Activated T-cell treated with anti-CD3 and anti-CD28 coated beads, Interleukin-2, amount 50 U/mL, for 1 hour (primary cell): ENCODE results near the gene GLP2R.

Experiments
- DNase-seq: peaks from one replicate; pipeline ENCODE4 v3.0.0-alpha.2; 2020

Gene GLP2R

GRCh38 chr17:9859781-9860180 lies 34.1 kb downstream of the GLP2R start:
- DNase-seq, result no peak

- DNase-seq, result no peak
Measured at GRCh38 chr17:9860851-9861250, 35.1 kb downstream of the GLP2R start.

DNA sequence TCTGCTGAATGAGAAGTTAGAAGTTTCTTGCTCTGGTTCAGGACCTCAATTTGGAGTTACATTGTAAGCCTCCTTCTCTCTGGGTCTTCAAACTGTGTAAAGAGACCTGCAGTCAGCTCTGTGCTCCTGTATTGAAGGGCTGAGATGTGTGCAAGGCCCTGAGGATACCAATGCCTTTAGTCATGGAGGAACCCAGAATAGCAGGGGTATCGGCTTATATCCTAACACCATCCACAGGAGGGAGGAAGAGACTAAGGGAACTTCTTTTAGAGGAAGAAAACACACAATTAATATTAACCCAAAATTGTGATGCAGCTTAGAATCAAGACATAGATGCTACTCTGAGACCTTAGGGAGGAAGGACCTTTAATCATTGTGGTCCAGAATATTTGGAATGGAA lies 36.5 kb downstream of the GLP2R start:
- DNase-seq, result no peak

GRCh38 chr17:9862949-9863348 lies 37.2 kb downstream of the GLP2R start:
- no peak for DNase-seq

- DNase-seq, result no peak
Measured at GRCh38 chr17:9865586-9865985, 39.9 kb downstream of the GLP2R start.

GRCh38 chr17:9868552-9868951 lies 42.8 kb downstream of the GLP2R start:
- DNase-seq, result no peak

DNA sequence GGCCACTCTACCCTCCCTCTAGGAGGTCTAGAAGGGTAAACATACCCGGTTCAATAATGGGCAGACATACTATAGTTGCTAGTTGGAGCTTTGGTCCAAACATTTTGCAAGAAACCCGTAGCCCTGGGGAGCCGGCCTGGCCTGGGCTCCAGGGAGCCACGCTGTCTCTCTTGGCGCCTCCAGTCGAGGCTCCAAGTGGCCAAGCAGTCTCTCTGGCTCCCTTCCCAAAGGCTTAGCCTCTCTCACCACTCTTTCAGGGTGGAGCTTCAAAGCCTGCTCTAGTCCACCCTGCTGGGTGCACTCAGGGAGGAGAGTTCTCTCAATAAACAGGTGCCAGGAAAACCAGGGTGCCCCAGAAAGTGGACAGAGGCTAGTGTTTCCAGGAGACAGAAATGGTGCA lies 47.1 kb downstream of the GLP2R start:
- DNase-seq, result no peak

DNA sequence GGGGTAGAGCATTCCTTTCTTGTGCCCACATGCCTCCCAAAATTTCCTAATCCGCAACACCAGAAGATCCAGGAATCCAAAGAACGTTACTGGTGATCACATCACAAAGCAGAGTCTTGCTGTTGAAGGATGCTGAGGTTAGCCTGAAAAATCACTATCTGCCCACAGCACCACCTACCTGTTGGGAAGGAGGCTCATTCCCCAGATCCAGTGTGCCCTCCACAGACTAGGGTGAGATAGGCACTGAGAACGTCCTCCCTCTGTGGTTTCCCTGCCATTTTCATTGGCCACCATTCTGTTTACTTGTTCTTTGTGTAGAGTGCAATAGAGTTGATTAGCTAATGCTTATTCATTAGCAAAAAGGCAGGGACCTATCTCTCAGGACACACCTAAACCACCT lies 49.0 kb downstream of the GLP2R start:
- DNase-seq, result no peak

GRCh38 chr17:9875441-9875840 lies 49.7 kb downstream of the GLP2R start:
- DNase-seq, result no peak

- DNase-seq, result no peak
Measured at GRCh38 chr17:9878356-9878755, 52.6 kb downstream of the GLP2R start.

GRCh38 chr17:9878786-9879525 lies 53.2 kb downstream of the GLP2R start:
- DNase-seq, result no peak

DNA sequence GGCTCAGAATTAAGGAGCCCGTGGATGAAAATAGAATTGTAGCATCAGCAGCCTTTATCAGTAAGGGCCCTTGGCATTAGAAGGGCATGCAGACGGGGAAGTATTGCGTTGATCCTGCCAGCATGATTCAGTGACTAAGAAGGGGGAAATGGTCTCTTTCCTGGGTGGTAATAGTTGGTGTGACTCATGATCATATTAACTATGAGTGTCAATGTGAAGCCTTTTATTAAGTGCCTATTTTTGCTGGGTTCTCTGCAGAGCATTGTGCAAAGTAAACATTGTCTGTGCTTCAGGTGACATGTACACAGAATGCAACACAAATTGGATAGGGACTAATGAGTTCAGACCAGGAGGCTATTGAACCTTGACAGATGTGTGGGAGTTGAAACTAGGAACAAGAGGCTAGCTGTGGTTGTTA lies 54.9 kb downstream of the GLP2R start:
- DNase-seq, result no peak

DNA sequence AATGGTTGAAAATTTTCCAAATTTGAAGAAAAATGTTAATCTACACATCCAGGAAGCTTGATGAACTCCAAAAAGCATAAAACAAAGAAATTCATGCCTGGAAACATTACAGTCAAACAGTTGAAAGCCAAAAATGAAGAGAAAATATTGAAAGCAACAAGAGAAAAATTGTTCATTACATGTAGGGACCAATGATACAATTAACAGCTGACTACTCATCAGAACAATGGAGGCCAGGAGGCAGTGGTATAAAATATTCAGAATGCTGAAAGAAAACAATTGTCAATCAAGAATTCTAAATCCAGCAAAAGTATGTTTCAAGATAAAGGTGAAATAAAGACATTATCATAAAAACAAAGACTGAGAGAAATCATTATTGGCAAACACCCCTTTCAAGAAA lies 57.7 kb downstream of the GLP2R start:
- no peak for DNase-seq

- no peak for DNase-seq
Measured at GRCh38 chr17:9886141-9886930, 60.6 kb downstream of the GLP2R start.

DNA sequence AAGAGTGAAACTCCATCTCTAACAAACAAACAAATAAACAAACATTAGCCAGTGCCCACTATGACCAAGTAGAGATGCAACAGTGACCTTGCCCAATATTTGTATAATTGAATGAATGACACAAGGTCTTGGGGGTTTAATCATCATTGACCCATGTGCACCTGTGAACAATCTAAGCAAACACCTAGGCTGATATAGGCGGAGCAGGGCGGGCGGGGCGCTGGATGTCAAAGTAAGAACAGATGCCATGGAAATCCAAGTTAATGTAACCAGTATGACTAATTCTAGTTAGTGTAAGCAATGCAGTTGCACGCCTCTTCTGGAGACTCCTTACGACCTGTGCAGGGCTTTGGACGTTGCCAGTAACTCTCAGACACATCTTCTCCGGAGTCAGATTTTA lies 61.8 kb downstream of the GLP2R start:
- DNase-seq, result no peak

GRCh38 chr17:9890124-9890523 lies 64.4 kb downstream of the GLP2R start:
- DNase-seq, result no peak

DNA sequence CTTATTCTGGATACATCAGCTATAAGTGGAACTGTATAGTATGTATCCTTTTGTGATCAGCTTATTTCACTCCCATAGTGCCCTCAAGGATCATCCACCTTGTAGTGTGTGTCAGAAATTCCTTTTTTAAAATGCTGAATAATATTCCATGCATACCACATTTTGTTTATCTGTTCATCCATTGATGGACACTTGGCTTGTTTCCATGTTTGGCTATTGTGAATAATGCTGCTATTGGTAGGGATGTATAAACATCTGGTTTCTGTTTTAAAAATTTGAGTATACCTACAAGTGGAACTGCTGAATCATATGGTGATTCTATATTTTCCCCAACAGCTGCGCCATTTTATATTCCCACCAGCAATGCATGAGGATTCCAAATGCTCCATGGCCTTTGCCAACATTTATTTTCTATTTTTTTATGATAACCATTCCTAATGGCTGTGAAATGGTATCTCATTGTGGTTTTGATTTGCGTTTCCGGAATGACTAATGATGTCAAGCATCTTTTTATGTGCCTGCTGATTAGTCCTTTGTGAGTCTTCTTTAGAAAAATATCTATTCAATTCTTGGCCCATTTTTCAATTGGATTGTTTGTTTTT lies 67.8 kb downstream of the GLP2R start:
- no peak for DNase-seq

- DNase-seq, result no peak
Measured at GRCh38 chr17:9894231-9894630, 68.5 kb downstream of the GLP2R start.

DNA sequence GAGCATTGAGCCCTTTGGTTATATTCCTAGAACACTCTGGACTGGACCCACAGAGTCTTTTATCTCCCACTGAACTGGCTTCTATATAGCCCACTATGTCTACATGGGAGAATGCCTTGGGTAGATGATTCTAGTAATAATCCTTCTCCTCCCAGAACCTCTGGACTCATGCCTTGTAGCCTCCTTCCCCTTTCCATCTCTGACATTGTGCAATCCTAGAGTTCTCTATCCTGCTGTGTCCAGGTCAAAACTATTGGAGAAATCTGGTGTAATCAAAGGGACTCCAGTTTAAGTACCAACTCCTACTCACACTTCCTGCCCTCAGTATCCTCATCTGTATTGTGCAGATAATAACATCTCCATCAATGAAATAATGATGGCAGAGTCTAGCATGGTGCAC lies 70.2 kb downstream of the GLP2R start:
- no peak for DNase-seq

GRCh38 chr17:9897372-9897968 lies 71.7 kb downstream of the GLP2R start:
- no peak for DNase-seq

DNA sequence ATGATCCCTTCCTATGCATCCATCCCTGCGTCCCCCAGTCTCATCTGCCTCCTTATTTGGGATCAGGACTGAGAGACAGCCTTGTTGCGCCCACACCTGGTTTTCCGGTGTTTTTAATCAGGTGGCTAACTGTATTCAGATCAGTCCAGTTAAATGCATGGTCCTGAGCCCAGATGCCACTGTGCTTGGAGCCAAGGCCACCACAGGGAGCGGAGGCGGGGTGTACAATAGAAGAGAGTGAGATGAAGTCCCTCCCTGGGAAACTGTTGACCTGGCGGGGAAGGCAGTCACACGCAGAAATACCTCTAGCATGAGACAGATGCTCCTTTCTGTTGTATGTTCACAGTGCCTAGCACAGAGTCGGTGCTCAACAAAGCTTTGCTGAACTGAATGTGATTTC lies 73.1 kb downstream of the GLP2R start:
- no peak for DNase-seq

DNA sequence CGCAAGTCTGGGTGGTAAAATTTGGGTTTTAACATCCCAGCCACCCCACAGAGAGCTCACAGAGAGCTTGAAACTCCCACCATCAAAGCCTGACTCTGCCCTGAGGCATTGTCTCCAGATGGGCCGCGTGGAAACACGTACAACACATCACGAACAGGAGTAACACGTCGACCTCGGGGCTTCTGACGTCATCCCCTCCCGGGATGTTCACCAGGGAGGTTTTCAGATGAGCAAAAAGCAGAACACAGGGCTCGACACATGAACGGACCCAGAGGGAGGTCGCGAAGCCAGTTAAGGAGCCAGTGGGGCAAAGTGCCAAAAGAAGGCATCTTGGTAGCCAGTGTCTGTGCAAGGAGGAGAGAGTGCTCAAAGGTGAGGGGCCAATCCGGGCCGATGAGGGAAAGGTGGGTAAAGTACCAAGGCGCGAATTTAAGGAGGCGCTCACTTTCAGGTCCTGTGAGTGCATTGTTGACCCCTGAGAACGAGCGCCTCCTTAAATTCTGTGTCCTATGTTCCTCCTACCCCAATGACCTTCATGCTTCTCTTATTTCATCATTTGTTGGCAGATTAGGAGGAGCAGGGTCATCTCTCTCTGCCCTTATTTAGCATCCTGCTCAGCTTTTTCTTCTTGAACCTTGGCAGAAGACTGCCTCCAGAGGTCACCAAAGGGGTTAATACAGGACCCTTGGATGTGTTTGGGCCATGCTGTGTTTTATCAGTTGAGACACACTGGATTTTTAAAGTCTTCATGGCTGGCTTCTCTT lies 73.7 kb downstream of the GLP2R start:
- no peak for DNase-seq

GRCh38 chr17:9900044-9900594 lies 74.4 kb downstream of the GLP2R start:
- DNase-seq, result no peak
